Bone marrow (tissue), 2 donors: ENCODE results near the gene OGFOD2.
"Not testable (repeated sequence)": the region's sequence is repeated elsewhere in the genome, so short reads cannot be mapped to it uniquely, and the experiment has no call there.

ENCODE experiments used
- DNase-seq, 2 donors: peaks; one replicate each; lab custom pipeline; 2025; lab: John Stamatoyannopoulos, UW

Gene OGFOD2

DNA sequence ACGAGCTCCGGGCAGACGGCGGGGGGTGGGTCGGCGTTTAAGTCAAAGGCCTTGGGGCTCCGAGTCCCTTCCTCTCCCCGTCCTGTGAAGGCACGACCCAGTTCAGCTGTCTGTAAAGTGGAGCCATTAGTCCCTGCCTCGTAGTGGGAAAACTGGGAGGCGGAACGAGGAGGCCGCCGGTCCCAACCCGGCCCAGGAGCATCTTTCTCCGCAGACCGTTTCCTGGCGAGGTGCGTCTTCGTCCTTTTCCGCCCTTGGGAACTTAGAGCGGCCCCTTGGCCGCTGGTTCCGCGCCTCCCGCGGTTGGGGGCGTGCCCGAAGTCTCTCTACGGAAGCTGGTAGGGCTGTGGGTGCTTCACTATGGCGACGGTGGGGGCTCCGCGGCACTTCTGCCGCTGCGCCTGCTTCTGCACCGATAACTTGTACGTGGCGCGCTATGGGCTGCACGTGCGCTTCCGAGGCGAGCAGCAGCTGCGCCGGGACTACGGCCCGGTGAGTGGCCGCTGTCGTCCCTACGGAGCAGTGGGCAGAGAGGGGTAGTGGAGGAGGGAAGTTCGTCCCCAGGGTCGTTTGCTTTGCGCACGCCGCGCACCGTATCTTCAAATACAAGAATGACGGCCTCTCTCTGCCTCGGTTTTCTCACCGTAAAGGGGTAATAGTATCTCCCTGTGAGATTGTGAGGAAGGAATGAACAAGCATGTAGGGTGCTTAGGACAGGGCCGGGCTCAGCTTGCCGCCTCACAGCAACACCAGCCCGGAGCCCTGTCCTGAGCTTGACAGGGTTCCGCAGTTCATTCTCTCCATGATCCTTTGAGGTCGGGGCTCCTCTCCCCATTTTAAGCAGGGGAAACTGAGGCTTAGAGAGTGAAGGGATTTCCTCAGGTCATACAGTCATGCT is at the start of gene OGFOD2:
TSS of gene OGFOD2 (plus strand) at position 353 of the 898 bp plus-strand sequence. CDS start at position 361, 8 bp downstream.
- peak; percentile 85 to 89 for DNase-seq

DNA sequence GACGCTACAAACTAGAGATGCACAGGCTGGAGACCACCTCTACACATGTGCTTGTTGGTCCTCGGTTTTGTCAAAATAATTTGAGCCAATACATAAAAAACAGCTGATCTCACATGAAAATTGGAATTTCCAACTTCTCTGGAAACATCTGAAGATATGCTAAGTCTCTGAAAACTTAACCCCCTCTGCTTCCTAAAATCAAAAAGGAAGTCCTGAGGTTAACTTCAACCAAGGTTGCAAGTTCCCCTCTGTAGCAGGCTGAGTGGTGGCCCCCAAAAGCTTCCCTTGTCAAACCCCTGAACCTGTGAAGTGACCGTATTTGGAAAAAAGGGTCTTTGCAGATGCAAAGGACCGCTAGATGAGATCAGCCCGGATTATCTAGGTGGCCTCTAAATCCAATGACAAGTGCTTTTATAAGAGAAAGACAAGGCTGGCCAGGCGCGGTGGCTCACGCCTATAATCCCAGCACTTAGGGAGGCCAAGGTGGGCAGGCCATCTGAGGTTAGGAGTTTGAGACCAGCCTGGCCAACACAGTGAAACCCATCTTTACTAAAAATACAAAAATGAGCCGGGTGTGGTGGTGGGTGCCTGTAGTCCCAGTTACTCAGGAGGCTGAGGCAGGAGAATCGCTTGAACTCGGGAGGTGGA is 47.2 kb upstream of the OGFOD2 start:
- DNase-seq, result no peak

DNA sequence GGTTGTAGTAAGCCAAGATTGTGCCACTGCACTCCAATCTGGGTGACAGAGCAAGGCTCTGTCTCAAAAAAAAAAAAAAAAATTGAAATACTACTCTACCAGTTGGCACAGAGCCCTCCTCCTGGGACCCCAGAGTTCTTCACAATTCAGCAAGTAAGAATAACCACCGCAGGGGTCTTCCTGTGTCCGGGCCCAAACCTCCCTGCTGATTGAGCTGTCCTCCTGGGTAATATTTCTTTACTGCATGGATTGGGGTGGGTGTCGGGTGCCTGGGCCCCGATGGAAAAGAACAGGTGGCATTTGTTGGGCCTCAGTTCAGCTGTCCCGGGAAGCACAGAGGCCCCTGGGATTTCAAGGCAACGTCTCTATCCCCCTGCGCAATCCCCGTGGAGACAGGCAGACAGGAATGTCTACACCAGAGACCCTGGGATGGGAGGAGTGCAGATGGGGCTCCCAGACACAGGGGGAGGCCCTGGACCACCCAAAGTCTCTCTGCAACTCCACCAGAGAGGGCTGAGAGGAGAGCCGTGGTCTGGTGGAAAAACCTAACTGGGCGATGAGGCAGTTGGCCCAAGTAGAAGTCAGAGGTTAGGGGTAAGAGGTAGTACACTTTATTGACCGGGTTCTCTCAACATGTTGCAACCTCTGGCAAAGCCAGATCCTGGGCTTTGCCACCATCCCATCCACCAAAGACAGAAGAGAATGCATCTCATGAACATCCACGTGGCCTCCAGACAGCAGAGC is 46.5 kb upstream of the OGFOD2 start:
- DNase-seq, result no peak

DNA sequence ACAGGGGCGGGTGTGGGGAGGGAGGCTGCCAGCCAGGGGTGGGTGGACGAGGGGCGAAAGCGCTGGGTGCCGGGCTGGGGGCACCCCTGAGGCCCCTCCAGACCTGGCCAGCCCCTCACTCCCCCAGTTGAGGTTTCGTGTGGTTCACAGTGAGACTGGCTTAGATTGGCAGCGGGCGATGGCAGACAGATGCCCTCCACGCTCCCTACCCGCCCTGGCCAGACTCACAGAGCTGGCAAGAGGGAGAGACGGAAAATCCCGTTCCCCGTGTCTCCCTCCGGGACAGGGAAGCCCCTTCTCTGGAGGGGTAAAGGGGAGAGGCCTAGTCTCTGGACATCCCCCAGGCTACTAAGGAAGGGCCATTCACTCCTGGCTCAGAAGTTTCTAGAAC is 45.9 kb upstream of the OGFOD2 start:
- DNase-seq, result no peak

DNA sequence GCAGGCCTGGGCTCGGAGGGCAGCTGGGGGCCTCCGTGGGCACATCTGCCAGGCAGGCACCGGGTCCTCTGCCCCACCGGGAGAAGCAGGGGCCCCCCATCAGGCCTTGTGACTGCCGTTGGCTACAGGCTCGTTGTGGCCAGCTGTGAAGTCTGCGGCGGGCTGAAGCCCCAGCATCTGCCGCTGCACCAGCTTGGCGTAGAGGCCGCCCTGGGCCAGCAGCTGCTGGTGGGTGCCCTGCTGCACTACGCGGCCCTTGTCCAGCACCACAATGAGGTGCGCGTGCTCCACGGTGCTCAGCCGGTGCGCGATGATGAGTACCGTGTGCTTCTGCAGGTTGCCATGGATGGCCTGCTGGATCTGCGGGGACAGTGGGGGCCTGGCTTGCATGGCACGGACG is 45.2 kb upstream of the OGFOD2 start:
- no peak for DNase-seq

DNA sequence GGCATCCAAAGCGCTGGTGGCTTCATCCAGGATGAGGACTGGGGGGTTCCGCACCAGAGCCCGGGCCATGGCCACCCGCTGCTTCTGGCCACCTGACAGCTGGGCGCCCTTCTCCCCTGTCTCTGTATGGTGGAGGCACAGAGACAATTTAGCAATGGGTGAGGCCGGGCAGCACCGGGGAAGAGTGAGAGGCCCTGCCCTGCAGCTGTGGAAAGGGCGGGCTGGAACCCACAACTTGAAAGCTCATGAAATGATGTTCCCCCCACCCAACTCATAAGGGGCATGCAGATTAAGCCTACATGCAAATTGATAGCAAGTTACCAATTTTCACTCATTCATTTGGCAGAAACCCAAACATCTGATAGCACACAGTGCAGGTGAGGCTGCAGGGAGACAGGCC is 42.8 kb upstream of the OGFOD2 start:
- no peak for DNase-seq

DNA sequence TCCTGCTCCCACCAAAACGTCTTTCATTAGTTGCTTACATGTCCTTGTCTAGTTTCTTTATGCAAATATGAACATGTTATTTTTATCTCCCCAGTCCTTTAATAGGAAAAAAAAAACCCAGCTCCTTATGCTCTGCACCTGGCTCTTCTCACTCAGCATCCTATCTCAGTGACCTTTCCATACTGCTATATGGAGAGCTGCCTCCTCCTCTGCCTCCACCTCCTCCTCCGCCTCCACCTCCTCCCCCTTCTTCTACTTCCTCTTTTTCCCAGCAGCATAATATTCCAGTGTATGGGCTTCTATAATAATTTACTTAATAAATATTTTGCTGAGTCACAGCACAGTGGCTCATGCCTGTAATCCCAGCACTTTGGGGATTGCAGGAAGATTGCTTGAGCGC is 40.3 kb upstream of the OGFOD2 start:
- DNase-seq, result no peak

DNA sequence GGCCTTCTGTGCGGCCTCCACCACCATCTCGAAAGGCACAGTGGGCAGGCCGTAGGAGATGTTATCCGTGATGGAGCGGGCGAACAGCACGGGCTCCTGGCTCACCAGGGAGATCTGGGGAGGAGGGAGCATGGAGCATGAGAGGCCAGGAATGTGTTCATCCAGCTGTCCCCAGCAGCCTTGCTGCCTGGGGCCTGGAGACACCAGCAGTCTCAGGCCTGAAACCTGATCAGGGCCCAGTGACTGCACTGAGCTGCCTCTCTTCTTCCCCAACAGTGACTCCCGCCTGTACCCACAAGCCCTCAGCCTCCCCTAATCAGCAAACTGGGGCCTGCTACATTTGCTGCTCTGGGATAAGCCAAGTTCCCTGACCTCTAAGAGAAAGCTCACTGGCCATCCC is 39.7 kb upstream of the OGFOD2 start:
- no peak for DNase-seq

DNA sequence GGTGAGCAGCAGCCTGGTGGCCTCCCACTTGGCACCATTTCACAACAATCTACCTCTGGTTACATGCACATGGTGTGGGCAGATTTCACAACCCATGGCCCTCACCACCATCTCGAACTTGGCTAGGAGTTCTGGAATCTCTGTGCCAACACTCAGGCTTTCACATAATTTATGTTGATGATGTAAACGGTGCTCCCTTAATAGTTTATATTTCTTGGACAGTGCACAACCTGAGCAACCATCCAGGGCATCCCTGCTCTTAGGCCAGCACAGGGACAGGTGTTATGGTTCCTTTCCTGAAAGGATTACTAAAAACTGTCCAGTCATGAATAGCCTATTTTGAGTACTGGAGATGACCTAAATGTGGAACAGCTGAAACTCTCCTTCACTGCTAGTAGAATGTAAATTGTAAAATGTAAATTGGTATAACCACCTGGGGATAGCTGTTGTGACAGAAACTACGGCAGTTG is 37.4 kb upstream of the OGFOD2 start:
- no peak for DNase-seq

DNA sequence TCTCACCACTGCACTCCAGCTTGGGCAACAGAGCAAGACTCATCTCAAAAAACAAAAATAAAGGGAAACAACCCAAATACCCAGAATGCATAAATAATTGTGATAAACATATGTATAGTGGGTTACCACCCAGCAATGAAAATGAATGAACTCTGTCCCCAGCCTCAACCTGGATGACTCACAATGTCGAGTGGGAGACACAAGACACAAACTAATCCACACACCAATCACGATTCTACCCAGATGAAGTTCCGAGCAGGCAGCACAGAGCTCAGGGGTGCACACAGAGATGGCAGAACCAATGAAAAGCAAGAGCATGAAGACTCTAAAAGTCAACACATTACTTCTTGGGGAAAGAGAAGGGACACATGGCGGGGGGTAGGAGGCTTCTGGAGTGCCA is 35.9 kb upstream of the OGFOD2 start:
- DNase-seq, result no peak

DNA sequence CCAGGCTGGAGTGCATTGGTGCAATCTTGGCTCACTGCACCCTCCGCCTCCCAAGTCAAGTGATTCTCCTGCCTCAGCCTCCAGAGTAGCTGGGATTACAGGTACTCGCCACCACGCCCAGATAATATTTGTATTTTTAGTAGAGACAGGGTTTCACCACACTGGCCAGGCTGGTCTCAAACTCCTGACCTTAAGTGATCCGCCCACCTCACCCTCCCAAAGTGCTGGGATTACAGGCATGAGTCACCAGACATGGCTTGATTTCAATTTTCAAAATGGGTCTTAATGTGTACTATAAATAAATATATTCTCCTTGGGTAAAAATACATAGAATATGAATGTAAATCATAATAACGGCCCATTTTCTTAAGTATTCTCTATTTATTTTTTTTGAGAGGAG is 33.7 kb upstream of the OGFOD2 start:
- DNase-seq, result not testable (repeated sequence)

DNA sequence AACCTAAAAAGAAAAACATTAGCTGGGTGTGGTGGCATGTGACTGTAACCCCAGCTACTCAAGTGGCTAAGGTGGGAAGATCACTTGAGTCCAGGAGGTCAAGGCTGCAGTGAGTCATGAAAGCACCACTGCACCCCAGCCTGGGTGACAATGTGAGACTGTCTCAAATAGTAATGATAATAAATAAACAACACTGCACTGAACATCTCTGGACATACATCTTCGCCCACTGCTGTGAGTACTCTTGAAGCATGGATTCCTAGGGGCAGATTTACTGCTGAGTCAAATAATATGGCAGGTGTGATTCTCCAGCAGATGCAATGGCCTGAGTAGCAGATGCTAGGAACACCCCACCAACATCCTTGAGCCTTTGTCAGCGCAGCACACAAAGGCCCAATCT is 32.4 kb upstream of the OGFOD2 start:
- no peak for DNase-seq

DNA sequence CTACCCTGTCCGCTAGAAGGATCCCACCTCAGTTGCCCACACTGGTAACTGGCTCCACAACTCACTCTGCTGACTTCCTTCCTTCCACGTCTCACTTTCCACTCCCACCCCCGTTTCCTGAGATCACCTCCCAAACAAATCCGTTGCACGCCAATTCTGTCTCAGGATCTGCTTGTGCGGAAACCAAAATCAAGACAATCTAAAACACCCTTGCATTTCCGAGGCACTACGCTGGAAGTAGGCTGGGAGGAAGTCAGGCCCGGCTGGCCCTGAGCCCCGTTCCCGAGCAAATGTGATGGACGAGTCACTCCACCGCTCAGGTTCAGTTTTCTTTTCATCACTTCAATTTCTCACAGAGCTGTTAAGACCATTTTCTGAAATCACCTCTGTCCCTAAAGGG is 31.8 kb upstream of the OGFOD2 start:
- no peak for DNase-seq

DNA sequence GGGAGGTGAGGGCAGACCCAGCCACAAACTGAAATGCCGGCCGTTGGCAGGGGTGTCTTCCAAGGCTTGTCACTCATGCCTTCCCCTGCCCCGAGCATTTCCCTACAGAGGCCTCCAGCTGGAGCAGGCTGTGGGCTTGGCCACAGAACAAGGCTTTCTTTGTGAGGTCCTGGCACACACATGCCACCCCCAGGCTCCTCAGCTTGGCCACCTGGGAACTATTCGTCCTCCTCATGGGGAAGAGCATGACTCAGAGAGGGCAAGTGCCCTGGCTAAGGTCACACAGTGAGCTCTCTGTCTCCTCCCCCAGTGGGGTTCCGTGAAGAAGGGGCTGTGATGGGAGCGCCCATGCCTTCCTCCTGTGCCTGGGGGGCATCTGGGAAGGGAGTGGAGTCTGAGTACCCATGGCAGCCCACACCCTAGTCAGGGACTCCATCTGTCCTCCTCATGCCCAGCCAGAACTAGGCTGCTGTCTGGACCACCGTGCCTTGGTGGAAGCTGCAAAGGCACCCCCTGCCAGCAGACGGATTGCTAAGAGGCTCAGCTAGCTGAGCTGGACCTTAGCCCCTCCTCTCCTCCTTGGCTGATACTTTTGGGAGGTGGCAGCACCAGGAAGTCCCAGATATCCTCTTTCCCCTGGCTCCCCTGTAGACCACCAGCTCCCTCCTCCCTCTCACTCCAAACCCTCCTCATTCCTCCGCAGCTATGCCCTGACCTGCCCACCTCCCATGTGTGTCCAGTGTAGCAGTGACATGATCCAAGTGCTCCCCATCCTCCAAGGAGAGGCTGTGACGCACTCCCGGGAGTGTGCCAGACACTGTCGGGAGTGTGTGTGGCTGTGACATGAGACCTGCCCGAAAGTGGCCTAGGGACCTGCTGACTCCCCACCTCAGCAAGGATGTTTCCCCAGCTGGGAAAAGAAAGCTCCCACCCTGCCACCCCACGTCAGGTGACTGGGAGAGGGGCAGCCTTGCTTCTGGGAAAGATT is 30.1 kb upstream of the OGFOD2 start:
- no peak for DNase-seq

DNA sequence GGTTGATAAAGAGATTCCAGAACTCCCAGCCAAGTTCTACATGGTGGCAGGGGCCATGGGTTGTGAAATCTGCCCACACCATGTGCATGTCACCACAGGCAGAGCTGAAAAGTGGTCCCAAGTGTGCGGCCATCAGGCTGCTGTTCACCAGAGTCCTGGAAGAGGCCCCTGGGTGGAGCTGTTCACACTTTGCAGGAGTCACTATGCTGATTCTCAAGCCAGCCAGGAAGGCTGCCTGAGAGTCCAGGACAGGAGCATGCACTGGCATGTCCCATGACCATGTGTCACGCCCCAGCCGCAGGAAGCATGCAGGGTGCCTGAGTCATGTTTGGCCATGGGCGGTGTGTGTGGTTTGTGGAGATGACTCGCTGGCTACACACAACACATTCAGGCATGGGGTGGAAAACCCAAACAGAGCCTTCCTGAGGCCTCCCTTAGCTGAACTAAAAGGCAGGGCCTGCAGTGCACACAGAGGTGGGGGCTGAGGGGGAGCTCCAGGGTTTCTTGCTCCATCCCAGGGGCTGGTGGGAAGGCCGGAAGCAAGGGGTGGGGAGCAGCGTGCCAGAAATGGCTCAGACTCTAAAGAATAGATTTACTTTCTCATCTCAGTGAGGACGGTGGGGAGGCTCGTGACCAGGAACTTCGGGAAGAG is 28.2 kb upstream of the OGFOD2 start:
- DNase-seq, result peak; percentile 77 to 97

DNA sequence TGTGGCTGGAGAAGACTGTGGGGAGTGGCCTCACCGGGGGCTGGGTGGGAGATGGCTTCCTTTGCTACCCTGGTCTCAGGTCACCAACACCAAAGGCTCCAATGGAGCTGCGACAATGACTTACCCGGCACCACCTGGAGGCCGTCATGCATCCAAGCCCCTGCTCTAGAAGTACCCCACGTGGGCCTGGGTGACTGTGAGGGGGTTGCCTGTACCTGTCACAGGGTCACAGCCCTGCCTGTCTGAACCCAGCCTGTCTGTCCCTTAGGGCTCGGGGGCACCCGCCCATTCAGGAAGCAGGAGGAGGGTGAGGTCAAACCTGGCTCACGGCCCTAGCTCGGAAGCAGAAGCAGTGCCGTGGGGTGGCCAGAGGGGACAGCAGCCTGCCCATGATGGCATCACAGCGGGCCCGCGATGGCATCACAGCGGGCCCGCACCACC is 27.7 kb upstream of the OGFOD2 start:
- peak in 1 of 2 donors; percentile 48 for DNase-seq

DNA sequence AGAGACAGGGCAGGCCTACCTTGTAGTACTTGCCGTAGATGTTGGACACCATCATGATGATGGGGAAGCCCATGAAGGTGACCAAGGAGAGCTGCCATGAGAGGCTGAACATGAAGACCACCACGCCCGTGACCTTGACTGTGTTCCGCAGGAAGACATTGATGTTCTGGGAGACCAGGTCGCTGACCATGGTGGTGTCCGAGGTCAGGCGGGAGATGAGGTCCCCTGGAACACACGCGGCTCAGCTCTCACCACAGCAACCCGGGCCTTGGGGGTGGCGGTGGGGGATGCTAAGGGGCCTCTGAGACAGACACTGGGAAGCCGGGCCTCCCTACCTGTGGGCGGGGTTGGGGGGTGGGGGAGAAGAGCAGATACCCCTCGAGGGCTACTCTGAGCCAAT is 26.4 kb upstream of the OGFOD2 start:
- no peak for DNase-seq

DNA sequence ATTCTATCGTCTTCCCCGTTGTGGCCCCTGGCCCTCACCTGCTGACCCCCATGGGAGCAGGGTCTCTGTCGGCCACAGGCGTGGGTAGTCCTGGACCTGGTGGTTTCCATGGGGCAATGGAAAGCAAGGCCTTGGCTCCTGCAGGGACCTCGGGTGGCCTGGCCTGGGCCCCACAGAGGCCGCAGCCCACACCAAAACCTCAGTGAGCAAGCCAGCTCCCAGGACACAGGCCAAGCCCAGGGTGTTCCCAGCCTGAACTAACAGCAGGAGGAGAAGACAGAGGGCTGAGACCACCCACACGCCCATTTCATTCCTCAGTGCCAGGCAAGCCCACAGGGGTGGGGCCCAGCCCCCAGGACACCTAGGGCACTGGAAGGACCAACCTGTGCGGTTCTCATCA is 25.6 kb upstream of the OGFOD2 start:
- DNase-seq, result no peak

DNA sequence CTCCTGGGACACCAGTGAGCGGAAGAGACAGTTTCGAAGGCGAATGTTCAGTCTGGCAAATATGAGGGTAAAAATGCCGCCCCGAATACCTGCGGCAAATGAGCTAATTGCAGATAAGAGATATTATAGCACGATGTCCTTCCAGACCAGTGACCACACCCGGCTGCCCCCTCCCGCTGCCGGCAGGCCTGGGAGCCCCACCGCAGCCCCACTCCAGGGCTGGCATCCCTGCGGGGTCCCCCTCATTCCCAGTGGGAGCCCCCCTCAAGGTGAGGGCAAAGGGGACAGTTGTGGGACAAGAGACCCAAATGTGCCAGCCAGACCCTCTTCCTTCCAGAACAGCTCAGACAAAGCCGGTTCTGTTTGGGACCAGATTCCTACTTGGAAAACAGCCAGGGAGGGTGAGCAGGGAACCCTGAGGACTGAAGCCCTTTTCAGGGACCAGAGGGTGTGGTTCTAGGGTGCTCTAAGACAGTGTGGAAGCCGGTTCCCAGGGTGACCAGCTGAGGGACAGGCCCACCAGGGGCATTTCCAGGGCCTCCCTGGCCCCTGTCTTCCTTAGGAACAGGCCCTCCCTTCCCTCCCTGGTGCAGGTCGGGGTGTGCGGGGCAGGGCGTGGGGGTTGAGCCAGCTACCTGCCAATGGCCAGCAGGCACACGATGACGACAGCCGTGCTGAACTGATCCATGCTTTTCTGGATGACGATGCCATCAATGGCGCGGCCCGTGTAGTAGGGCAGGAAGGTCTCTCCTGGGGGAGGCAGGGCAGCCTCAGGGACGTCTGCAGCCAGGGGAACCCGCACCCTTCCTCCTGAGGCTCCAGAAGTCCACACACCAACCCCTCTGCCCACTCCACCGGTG is 25.0 kb upstream of the OGFOD2 start:
- no peak for DNase-seq

DNA sequence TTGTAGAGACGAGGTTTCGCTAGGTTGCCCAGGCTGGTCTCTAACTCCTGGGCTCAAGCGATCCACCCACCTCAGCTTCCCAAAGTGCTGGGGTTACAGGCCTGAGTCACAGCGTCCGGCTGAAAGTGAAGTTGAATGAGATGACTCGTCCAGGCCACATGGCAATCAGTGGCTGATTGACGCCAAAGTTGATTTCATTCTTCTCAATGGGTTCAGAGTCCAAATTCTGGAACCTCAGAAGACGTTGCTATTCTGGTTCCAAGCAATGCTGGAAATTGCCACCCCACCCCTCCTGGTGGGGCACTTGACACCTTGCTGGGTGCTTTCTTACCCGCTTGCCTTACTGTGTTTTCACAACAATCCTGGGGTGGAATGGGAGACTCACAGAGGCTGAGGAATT is 23.6 kb upstream of the OGFOD2 start:
- peak in 1 of 2 donors; percentile 12 for DNase-seq
